ENCODE data around the gene TLR4.

Gene TLR4

DNA sequence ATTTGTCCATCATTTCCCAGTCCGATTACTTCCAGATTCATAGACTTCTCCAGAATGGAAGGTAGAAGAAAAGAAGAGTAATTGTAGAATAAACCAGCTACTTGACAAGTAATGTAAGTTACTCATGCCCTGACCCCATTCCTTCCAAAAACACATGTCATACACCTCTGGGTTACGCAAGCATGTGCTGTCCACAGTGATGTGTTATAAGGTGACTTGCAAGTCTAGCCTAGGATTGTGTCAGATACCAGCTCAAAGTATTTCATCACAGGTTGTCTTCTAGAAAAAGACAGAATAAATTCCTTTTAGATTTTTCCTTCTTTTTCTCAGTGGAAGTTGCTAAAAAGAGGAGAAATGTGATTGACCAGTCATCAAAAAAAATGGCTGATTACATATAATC lies 8.0 kb upstream of the TLR4 start:
- H3K4me3 Mint-ChIP-seq = no peak overlapping the region
- DNase-seq = no peak
- H3K27me3 Mint-ChIP-seq = peaks cover 9 to 24% of the 10 kb centered on the region in 2 donors

DNA sequence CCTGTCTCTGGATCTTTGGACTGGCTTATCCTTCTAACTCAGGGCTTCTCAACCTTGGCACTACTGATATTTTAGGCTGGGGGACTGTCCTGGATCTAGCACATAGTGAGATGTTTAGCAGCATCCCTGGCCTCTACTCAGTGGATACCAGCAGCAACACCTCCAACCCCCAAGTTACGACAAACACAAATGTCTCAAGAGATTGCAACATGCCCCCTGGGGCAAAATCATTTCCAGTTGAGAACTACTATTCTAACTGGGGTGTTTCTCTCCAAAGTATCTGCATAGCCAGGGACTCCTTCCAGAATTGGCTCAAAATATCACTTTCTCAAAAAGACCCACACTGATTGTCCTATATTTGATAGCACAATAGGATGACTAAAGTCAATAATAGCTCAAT lies 7.2 kb upstream of the TLR4 start:
- Mint-ChIP-seq H3K27me3 (peaks cover 9 to 24% of the 10 kb centered on the region in 2 donors), H3K9me3 (peaks cover 4% of the 10 kb centered on the region in 2 donors), H3K36me3 (peaks cover 0 to 4% of the 10 kb centered on the region in 2 donors), H3K4me1 (peaks cover 0 to 11% of the 10 kb centered on the region in 2 donors), H3K4me3 (no peak overlapping the region), H3K27ac (no peak overlapping the region)
- DNase-seq (no peak), ATAC-seq (replicated peaks) (no peak)

More for the DNA sequence above, 8.0 kb upstream of the TLR4 start:
- Mint-ChIP-seq H3K9me3 (peaks cover 4% of the 10 kb centered on the region in 2 donors), H3K4me1 (peaks cover 0 to 2% of the 10 kb centered on the region in 2 donors), H3K27ac (no peak overlapping the region), H3K36me3 (peaks cover 0 to 4% of the 10 kb centered on the region in 2 donors)
- ATAC-seq (replicated peaks) = no peak

DNA sequence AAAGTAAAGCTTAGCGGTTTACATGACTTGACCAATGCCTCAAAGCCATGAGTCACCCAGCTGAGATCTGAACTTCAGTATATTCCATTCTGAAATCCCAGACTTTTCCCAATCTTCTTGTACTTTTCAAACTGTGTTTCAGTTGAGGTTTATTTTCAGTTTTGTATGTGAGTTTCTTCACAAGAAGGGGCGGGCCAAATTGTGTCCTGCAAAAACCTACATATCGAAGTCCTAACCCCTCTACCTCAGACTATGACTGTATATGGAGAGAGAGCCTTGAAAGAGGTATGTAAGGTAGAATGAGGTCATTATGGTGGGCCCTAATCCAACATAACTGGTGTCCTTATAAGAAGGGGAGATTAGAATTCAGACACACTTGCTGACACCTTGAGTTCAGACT lies 666 bp upstream of the TLR4 start:
- ATAC-seq (replicated peaks) (peak; percentile 10 to 12), DNase-seq (no peak)
- Mint-ChIP-seq H3K27me3 (peaks cover 0 to 7% of the 10 kb centered on the region in 2 donors), H3K4me3 (peak overlapping the region; percentile 77 to 83), H3K36me3 (peaks cover 2 to 4% of the 10 kb centered on the region in 2 donors), H3K4me1 (peaks cover 26 to 47% of the 10 kb centered on the region in 2 donors), H3K27ac (peak overlapping the region; percentile 26), H3K9me3 (no peaks in the 10 kb centered on the region)

DNA sequence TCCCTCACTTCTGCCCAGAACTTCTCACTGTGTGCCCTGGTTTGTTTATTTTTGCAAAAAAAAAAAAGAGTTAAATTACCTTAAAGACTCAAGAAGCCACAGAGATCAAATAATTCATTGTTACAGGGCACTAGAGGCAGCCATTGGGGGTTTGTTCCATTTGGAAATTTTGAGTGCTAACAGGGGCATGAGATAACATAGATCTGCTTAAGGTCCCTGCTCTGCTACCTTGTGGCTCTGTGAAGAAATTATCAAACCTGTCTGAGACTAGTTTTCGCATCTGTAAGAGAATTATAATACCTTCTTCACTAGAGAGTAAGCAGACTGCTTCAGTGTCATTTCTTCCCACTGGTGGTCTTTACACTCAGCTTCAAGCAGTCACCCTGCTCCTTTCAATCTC lies 394 bp downstream of the TLR4 start:
- H3K4me3 Mint-ChIP-seq = peak overlapping the region; percentile 77 to 83
- peak overlapping the region; percentile 91 for H3K27ac Mint-ChIP-seq
- ATAC-seq (replicated peaks) (peak; percentile 36 to 43), DNase-seq (no peak)
- peaks cover 2 to 4% of the 10 kb centered on the region in 2 donors for H3K36me3 Mint-ChIP-seq
- H3K9me3 Mint-ChIP-seq = no peaks in the 10 kb centered on the region
- H3K27me3 Mint-ChIP-seq = peaks cover 0 to 5% of the 10 kb centered on the region in 2 donors
- peaks cover 26 to 47% of the 10 kb centered on the region in 2 donors for H3K4me1 Mint-ChIP-seq

DNA sequence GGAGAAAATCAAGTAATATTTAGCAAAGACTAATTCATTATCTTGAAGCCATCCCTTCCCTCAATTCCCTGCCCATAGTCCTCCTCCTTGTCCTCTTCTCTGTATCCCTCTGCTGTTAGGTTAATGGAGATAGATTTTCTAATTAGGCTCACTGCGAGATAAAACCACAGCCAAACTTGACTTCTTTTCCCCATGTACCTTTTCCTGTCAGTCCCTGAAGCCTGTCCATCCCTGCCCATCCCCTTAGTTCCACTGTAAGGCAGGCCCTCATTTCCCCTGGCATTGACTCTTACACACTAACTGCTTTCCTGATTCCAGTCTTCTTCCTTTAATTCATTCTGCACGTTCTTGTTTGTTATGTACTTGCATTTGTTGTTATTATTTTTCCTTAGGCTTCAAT lies 1.2 kb downstream of the TLR4 start:
- H3K27ac Mint-ChIP-seq = no peak overlapping the region

DNA sequence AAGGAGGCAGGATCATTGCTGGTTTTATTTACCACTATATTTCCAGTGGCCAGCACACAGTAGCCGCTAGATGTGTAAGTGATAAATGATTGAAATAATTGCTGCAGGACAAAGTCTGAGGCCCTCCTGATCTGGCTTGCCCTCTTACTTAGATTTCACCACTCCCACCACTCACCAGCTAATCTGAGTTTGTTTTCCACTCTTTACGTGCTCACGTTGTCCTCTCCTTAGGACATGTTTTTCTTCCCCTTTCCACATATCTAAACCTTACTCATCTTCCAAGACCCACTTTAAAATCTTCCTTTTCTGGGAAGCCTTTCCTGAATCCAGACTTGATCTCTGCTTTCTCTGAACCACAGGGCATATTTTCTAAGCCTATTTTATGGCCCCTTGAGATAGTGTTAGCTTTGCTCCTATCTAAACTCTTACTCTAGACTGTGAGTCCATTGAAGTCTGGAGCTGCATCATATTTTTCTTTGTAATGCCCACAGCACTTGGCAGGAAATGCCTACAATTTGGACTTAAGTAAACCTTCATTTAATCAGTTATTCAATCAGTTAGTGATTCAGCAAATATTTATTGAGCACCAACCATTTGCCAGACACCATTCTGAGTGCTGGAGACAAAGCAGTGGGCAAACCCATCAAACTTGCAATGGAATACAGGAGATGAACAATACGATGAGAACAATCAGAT lies 2.4 kb downstream of the TLR4 start:
- Mint-ChIP-seq H3K4me3 (no peak overlapping the region), H3K4me1 (peaks cover 26 to 41% of the 10 kb centered on the region in 2 donors), H3K27ac (no peak overlapping the region), H3K36me3 (peaks cover 5 to 7% of the 10 kb centered on the region in 2 donors), H3K27me3 (no peaks in the 10 kb centered on the region), H3K9me3 (no peaks in the 10 kb centered on the region)
- DNase-seq = no peak
- no peak for ATAC-seq (replicated peaks)

More for the DNA sequence above, 1.2 kb downstream of the TLR4 start:
- Mint-ChIP-seq H3K4me3 (peak overlapping the region; percentile 15 to 83), H3K4me1 (peaks cover 26 to 47% of the 10 kb centered on the region in 2 donors), H3K9me3 (no peaks in the 10 kb centered on the region), H3K36me3 (peaks cover 5 to 7% of the 10 kb centered on the region in 2 donors), H3K27me3 (no peaks in the 10 kb centered on the region)
- DNase-seq (no peak), ATAC-seq (replicated peaks) (no peak)

DNA sequence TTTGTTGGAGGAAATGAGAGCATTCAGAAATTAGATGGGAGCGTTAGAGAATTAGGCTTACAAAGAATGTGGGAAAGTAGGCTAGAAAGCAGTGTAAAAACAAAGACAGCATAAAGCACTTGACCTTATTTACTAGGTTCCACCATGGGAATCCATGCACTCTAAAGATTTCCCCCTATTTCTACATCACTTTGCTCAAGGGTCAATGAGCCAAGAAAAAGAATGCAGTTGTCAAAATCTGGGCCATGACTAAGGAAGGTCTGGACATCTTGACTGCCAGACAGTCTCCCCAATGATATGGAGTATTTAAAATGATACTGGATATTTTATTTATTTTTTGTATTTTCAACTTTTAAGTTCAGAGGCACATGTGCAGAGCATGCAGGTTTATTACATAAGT lies 3.4 kb downstream of the TLR4 start:
- Mint-ChIP-seq H3K9me3 (no peaks in the 10 kb centered on the region), H3K27ac (no peak overlapping the region), H3K4me3 (no peak overlapping the region), H3K36me3 (peaks cover 5 to 7% of the 10 kb centered on the region in 2 donors), H3K4me1 (peaks cover 26 to 35% of the 10 kb centered on the region in 2 donors), H3K27me3 (no peaks in the 10 kb centered on the region)
- DNase-seq (no peak), ATAC-seq (replicated peaks) (no peak)

DNA sequence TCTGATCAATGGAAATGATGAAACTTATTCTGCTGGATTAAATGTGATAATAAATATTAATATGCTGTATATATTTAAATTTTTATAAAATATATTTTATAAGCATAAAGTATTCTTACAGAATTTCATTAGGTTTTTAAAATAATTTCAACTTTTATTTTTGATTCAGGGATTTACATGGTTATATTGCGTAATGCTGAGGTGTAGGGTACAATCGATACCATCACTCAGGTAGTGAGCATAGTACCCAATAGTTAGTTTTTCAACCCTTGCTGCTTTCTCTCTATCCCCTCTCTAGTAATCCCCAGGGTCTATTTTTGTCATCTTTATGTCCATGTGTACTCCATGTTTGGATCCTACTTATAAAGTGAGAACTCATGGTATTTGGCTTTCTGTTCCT lies 5.7 kb downstream of the TLR4 start:
- ATAC-seq (replicated peaks) = no peak
- no peak for DNase-seq
- Mint-ChIP-seq H3K27ac (no peak overlapping the region), H3K36me3 (peaks cover 5 to 10% of the 10 kb centered on the region in 2 donors), H3K4me1 (peaks cover 10 to 14% of the 10 kb centered on the region in 2 donors), H3K27me3 (no peaks in the 10 kb centered on the region), H3K9me3 (no peaks in the 10 kb centered on the region), H3K4me3 (no peak overlapping the region)

DNA sequence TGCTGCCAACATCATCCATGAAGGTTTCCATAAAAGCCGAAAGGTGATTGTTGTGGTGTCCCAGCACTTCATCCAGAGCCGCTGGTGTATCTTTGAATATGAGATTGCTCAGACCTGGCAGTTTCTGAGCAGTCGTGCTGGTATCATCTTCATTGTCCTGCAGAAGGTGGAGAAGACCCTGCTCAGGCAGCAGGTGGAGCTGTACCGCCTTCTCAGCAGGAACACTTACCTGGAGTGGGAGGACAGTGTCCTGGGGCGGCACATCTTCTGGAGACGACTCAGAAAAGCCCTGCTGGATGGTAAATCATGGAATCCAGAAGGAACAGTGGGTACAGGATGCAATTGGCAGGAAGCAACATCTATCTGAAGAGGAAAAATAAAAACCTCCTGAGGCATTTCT lies 10.1 kb downstream of the TLR4 start:
- Mint-ChIP-seq H3K4me3 (no peak overlapping the region), H3K4me1 (peaks cover 9 to 18% of the 10 kb centered on the region in 2 donors), H3K27ac (no peak overlapping the region), H3K9me3 (no peaks in the 10 kb centered on the region), H3K27me3 (no peaks in the 10 kb centered on the region), H3K36me3 (peaks cover 6% of the 10 kb centered on the region in 2 donors)
- ATAC-seq (replicated peaks) (no peak), DNase-seq (no peak)

DNA sequence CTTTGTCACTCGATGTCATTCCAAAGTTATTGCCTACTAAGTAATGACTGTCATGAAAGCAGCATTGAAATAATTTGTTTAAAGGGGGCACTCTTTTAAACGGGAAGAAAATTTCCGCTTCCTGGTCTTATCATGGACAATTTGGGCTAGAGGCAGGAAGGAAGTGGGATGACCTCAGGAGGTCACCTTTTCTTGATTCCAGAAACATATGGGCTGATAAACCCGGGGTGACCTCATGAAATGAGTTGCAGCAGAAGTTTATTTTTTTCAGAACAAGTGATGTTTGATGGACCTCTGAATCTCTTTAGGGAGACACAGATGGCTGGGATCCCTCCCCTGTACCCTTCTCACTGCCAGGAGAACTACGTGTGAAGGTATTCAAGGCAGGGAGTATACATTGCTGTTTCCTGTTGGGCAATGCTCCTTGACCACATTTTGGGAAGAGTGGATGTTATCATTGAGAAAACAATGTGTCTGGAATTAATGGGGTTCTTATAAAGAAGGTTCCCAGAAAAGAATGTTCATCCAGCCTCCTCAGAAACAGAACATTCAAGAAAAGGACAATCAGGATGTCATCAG lies 11.3 kb downstream of the TLR4 start:
- ATAC-seq (replicated peaks) (no peak), DNase-seq (no peak)
- H3K4me3 Mint-ChIP-seq = no peak overlapping the region
- H3K27ac Mint-ChIP-seq = no peak overlapping the region
- H3K27me3 Mint-ChIP-seq = peaks cover 0 to 2% of the 10 kb centered on the region in 2 donors
- no peaks in the 10 kb centered on the region for H3K9me3 Mint-ChIP-seq
- H3K4me1 Mint-ChIP-seq = peaks cover 9 to 18% of the 10 kb centered on the region in 2 donors
- peaks cover 3% of the 10 kb centered on the region in 2 donors for H3K36me3 Mint-ChIP-seq

DNA sequence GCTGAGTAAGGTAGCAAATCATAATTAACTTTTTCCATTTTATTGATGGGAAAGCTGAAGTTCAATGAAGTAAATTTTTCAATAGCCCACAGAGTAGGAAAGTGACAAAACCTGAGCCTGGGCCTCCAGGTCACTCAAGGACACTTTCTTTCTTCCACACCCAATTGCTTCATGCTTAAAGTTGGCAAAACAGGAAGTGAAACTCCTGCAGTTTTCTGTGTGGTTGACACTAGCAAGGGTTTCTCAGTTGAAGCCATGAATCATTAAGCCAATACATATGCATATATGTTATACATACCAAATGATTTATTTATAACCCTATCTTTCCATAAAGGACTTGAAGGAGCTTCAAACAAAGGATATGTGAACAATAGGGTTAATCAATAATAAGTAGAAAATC lies 13.9 kb downstream of the TLR4 start:
- Mint-ChIP-seq H3K9me3 (no peaks in the 10 kb centered on the region), H3K27ac (no peak overlapping the region), H3K27me3 (peaks cover 0 to 11% of the 10 kb centered on the region in 2 donors), H3K36me3 (peaks cover 3% of the 10 kb centered on the region in 2 donors), H3K4me1 (peaks cover 11 to 18% of the 10 kb centered on the region in 2 donors), H3K4me3 (no peak overlapping the region)
- DNase-seq (peak; percentile 45), ATAC-seq (replicated peaks) (peak; percentile 98 to 99)

DNA sequence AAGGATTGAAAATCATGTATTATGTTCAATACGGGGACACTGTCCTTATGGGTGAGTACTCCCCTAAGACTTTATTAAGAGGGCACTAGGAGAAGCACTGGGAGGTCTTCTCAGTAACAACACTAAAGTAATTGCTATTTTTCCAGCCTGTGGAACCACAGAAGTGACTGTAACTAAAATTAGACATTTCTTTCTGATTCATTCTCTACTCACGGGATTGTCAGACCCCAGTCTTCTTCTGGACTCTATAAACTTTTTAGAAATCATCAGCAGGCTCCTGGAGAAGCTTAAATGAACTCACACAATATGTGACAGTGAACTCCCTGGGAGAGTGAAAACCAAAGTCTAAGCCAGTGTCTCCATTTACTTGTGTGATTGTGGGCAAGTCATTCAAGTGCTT lies 14.5 kb downstream of the TLR4 start:
- Mint-ChIP-seq H3K27ac (no peak overlapping the region), H3K4me1 (peaks cover 11 to 18% of the 10 kb centered on the region in 2 donors), H3K9me3 (no peaks in the 10 kb centered on the region), H3K27me3 (peaks cover 4 to 11% of the 10 kb centered on the region in 2 donors), H3K36me3 (peaks cover 0 to 3% of the 10 kb centered on the region in 2 donors), H3K4me3 (no peak overlapping the region)
- DNase-seq (no peak), ATAC-seq (replicated peaks) (peak in 1 of 2 donors; percentile 22)

DNA sequence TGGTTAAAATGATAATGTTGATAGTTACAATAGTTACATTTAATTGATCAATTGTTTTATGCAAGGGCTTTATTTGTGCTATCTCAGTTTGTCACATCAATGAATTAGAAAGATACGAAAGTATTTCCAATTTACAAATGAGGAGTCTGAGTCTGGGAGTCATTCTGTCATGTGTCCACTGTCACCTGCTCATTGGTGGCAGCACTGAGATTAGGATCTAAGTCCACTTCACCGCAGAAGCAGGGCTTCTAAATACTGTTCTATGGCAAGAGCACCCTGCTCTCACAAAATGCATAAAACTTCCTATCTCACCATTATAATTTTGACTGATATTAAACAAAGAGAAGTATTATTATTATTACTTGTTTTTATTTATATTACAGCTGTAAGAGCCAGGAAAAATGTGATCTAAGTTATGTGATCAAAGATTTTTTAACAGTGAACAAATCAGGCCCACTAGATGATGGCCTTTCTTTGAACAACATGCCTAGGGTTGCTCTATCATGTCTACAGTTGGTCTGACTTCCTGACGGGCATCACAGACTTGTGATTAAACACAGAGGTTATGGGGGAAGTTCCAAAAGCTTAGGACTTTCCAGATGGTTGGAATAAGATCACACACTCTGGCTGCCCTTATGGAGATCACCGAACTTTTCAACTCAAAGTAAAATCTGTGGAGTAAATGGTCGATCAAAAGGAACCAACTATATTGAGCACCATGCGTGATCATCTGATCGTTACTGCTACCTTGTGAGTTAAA lies 15.1 kb downstream of the TLR4 start:
- ATAC-seq (replicated peaks) (no peak), DNase-seq (no peak)
- Mint-ChIP-seq H3K9me3 (no peaks in the 10 kb centered on the region), H3K27ac (no peak overlapping the region), H3K36me3 (peaks cover 0 to 3% of the 10 kb centered on the region in 2 donors), H3K4me3 (no peak overlapping the region), H3K27me3 (peaks cover 10 to 11% of the 10 kb centered on the region in 2 donors), H3K4me1 (peaks cover 18 to 24% of the 10 kb centered on the region in 2 donors)

DNA sequence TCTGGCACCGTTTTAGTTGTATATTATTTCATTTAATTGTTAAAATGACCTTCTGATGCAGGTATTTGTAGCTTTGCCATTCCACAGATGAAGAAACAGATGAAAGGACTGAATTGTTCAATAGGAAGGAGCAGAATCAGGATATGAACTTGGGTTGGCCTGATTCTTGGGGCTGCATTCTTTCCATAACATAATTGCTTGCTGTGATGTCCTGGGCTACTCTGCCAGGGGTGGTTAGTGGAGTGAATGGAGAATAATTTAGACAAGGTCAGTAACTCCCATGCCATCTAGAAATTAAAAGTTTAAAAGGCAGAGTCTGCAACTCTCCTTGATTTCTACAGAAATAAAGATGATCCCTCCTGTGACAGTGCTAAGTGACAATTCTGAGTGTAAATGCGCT lies 15.9 kb downstream of the TLR4 start:
- Mint-ChIP-seq H3K27me3 (peaks cover 10 to 11% of the 10 kb centered on the region in 2 donors), H3K36me3 (peaks cover 0 to 3% of the 10 kb centered on the region in 2 donors), H3K4me1 (peaks cover 20 to 27% of the 10 kb centered on the region in 2 donors), H3K9me3 (no peaks in the 10 kb centered on the region), H3K4me3 (no peak overlapping the region), H3K27ac (no peak overlapping the region)
- ATAC-seq (replicated peaks) = no peak
- DNase-seq = no peak

All from stimulated activated naive B cell treated with anti-CD40 and anti-IgM and Interleukin-4, amounts not matched to agents 10 μg/mL and 1 μg/mL and 100 μg/mL, for 72 hours (primary cell).